ENCODE data around the gene CNTNAP3.
"Not testable (repeated sequence)": the region's sequence is repeated elsewhere in the genome, so short reads cannot be mapped to it uniquely, and the experiment has no call there.

Gene CNTNAP3

GRCh38 chr9:39073537-39073936 lies 214.4 kb downstream of the CNTNAP3 start:
- in situ Hi-C loops (cut with HindIII; ENCODE audit: low sequenced_read_pairs), result not testable (repeated sequence)

- in situ Hi-C loops (cut with HindIII; ENCODE audit: low sequenced_read_pairs), result not testable (repeated sequence)
Observed at GRCh38 chr9:39067683-39068082, 220.3 kb downstream of the CNTNAP3 start.

- in situ Hi-C loops (cut with HindIII; ENCODE audit: low sequenced_read_pairs), result not testable (repeated sequence)
Observed at GRCh38 chr9:39062966-39063365, 225.0 kb downstream of the CNTNAP3 start.

GRCh38 chr9:39054453-39054852 lies 233.5 kb downstream of the CNTNAP3 start:
- in situ Hi-C loops (cut with HindIII; ENCODE audit: low sequenced_read_pairs), result not testable (repeated sequence)

GRCh38 chr9:39046833-39047232 lies 241.1 kb downstream of the CNTNAP3 start:
- in situ Hi-C loops (cut with HindIII; ENCODE audit: low sequenced_read_pairs), result not testable (repeated sequence)

- in situ Hi-C loops (cut with HindIII; ENCODE audit: low sequenced_read_pairs), result not testable (repeated sequence)
Observed at GRCh38 chr9:39042352-39042803, 245.6 kb downstream of the CNTNAP3 start.

GRCh38 chr9:39041774-39042173 lies 246.2 kb downstream of the CNTNAP3 start:
- in situ Hi-C loops (cut with HindIII; ENCODE audit: low sequenced_read_pairs), result not testable (repeated sequence)

GRCh38 chr9:39039148-39039547 lies 248.8 kb downstream of the CNTNAP3 start:
- in situ Hi-C loops (cut with HindIII; ENCODE audit: low sequenced_read_pairs), result not testable (repeated sequence)

GRCh38 chr9:39038221-39038620 lies 249.7 kb downstream of the CNTNAP3 start:
- in situ Hi-C loops (cut with HindIII; ENCODE audit: low sequenced_read_pairs), result not testable (repeated sequence)

- in situ Hi-C loops (cut with HindIII; ENCODE audit: low sequenced_read_pairs), result not testable (repeated sequence)
Observed at GRCh38 chr9:39033849-39034248, 254.1 kb downstream of the CNTNAP3 start.

- in situ Hi-C loops (cut with HindIII; ENCODE audit: low sequenced_read_pairs), result not testable (repeated sequence)
Observed at GRCh38 chr9:39030204-39031019, 257.6 kb downstream of the CNTNAP3 start.

- in situ Hi-C loops (cut with HindIII; ENCODE audit: low sequenced_read_pairs), result not testable (repeated sequence)
Observed at GRCh38 chr9:39028855-39029254, 259.1 kb downstream of the CNTNAP3 start.

GRCh38 chr9:39028168-39028567 lies 259.8 kb downstream of the CNTNAP3 start:
- in situ Hi-C loops (cut with HindIII; ENCODE audit: low sequenced_read_pairs), result not testable (repeated sequence)

- in situ Hi-C loops (cut with HindIII; ENCODE audit: low sequenced_read_pairs), result not testable (repeated sequence)
Observed at GRCh38 chr9:39025911-39026588, 261.9 kb downstream of the CNTNAP3 start.
